GM20431 (cell line): Measurements from ENCODE around the gene RRP15.

Experiments
- in situ Hi-C: fragments of 300-500 bp; cut with MseI, MboI; formaldehyde crosslinking; loops from one replicate; pipeline ENCODE4 v1.15.0; 2020; ENCODE audit warnings: low sequenced_read_pairs; ENCODE audit not compliant: unreplicated experiment

RRP15 gene

DNA sequence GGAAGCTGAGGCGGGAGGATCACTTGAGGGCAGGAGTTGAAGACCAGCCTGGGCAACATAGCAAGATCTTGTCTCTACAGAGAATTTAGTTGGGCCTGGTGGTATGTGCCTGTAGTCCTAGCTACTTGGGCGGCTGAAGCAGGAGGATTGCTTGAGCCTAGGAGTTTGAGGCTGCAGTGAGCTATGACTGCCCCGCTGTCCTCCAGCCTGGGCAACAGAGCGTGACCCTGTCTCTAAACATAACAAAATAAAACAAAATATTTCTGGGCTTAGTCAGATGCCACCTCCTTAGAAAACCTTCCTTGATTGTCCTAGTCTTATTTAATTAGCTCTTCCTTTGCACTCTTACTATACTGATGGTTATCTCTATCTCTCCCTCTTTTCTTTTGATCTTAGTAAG is 68.6 kb downstream of the RRP15 start:
- in situ Hi-C loops = loop anchor here (25.0 kb wide), 1 partner anchor 159 kb away; no protein-coding TSS in a partner anchor

DNA sequence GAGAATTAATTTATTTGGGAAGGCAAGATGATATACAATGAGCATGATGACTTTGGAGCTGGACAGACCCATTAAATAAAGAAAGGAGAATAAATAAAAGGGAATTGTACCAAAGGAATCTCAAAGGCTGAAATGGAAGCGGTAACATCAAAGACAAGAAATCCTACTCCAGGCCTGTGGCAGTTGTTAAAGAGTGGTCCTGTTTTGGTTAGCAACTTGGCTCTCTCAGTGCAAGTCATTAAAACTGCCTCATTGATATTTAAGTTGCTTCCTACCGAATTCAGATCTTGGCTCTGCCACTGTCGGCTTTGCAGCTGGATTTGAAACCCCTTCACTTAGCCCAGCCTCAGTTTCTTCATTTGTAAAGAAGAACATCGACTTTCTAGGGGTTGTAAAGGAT is 70.2 kb downstream of the RRP15 start:
- in situ Hi-C loops = loop anchor here (25.0 kb wide), 1 partner anchor 157 kb away; no protein-coding TSS in a partner anchor

DNA sequence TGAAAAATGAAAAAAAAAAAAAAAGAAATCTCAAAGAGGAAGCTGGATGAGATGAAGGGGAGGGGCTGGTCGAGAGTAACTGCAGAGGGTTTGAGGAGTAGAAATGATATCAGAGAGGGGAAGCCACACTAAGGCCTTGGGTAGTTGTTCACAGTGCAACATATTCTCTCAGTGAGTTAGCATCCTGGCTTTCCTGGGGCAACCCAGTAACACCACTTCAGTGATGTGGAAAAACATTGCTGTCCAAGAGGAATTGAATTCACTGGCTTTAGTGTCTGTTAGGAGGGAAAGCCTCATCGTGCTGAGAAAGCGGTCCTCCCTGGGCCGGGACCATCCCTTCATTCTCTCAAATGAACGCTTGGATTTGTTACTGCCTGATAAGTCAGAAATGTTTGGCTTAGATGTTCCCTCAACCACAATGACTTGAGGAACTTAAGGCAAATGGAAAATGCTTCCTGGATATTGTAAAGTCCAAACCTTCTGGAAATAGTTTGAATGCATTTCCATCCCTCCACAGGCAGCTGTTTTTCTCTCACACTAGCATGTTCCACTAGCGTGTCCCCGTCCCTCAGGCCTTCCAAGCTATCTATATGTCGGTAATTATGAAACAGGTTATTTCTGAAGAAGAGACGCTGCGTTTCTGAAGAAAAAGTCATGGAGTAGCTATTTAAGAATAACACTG is 72.3 kb downstream of the RRP15 start:
- in situ Hi-C loops = loop anchor here (25.0 kb wide), 1 partner anchor 155 kb away; no protein-coding TSS in a partner anchor

DNA sequence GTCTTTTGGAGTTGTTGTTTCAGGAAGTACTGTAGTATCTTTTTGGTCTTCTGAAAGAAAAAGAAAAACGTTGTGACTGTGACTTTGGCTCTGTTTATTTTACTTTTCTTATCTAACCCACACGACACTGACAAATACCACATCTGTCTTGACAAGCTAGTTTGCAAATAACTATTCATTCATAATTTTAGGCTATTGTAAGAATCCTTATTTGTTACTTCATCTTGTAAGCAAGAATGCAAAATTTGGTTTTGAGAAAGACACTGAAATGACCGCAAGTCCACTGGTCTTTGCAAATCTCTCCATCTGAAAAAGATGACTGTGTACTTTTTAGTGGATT is 72.8 kb downstream of the RRP15 start:
- in situ Hi-C loops = loop anchor here (25.0 kb wide), 1 partner anchor 154 kb away; no protein-coding TSS in a partner anchor

DNA sequence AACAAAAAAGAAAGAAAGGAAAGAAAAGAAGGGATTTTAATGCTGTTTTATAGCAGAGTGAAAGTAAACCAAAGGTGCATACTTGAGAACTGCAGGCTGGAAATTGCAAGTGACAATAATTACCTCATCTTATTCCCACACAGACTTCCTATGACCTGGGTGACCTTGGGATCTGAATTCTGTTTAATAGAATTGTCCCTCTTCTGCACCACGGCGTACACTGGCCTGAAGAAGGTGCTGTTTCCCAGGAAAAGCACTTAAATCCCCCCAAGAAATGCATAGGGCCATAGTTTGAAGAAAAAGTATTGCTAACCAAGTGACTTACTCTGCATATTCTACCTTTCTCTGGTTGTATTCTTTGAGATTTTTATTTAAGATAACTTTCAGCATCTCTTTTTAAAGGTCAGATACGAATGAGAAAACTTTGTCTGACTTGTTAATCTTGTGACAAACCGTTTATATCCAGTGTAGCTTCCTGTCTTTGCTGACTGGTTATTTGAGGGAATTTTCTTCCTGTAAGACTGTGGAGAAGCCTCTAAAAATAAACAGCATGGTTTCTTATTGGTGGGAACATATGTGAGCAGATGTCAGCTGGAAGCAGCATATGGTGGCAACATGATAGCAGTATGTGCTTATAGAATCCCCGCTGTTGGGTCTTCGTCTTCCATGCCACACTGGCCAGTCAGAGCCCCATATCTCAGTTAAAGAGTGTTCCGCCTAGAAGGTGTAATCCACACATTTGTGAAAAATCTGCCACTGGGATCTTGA is 76.4 kb downstream of the RRP15 start:
- in situ Hi-C loops = loop anchor here (25.0 kb wide), 1 partner anchor 151 kb away; no protein-coding TSS in a partner anchor

DNA sequence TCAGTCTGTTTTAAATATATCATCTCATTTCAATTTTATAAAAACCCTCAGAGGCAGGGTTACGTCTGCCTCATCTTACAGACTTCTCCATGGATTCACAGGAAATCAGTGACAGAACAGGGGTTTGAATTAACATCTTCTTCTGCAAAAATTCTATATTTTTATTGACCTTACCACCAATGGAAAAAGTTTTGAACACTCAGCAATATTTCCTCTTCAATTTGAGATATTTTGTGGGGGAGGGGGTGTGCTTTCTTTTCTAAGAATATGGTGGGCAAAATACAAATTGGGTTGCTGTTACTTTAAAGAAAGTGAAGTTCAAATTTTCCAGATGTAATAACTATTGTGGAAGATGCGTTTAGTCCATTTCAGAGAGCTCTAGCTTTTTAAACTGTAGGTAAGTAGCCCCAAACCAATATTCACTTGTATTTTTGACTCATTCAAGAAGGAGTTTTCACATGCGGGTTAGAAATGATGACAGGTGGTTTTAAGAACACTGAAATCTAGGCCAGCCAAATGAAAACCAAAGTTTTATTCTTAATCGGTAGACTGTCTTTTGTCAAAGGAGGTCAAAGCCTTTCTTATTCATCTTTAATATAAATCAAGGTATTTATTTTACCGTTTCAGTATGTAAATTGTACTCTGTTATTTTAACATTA is 77.5 kb downstream of the RRP15 start:
- in situ Hi-C loops = loop anchor here (25.0 kb wide), 1 partner anchor 150 kb away; no protein-coding TSS in a partner anchor

DNA sequence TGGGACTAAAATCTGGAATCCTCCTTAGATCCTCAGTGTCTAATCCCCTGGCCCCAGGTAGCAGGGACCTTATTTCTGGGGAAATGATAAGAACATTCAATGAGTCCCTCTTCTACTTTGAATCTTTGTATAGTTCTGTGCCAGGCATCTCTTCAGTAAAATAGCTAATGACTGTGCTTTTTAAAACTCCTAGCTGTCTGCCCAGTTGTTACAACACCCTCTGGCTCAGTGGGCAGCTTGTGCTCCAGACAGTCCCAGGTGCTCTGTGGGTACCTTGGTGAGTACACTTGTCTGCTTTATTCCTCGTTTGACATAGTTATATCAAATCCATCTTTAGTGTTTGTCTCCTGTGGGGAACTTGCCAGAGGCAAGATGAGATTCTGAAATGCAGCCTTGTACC is 78.0 kb downstream of the RRP15 start:
- in situ Hi-C loops = loop anchor here (25.0 kb wide), 1 partner anchor 149 kb away; no protein-coding TSS in a partner anchor

DNA sequence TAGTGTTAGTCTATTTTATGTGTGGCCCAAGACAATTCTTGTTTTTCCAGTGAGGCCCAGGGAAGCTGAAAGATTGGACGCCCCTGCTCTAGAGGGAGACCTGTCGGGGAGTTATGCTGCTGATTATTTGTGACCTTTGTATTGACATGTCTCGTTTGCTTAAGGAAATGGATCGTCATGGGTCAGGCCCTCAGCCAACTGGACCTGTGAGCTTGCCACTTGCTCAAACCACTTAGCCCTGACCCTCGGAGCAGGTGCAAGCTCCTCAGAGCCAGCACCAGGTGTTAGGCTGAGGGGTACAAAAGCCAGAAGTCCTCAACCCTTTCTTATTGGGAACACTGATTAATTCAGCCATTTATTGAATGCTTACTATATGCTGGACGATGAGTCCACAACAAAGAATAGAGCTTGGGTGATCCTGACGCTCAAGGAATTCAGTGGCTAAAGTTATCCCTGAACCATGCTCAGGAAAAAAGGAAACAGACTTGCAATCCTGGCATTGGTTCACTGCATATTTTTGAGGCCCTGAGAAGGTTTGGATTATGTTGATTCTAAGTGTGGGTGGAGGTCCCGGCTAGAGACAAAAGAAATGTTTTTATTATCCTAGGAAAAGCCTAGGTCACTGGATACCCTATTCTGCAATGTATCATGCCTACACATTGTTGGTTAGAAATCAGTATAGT is 79.1 kb downstream of the RRP15 start:
- in situ Hi-C loops = loop anchor here (25.0 kb wide), 1 partner anchor 148 kb away; no protein-coding TSS in a partner anchor

DNA sequence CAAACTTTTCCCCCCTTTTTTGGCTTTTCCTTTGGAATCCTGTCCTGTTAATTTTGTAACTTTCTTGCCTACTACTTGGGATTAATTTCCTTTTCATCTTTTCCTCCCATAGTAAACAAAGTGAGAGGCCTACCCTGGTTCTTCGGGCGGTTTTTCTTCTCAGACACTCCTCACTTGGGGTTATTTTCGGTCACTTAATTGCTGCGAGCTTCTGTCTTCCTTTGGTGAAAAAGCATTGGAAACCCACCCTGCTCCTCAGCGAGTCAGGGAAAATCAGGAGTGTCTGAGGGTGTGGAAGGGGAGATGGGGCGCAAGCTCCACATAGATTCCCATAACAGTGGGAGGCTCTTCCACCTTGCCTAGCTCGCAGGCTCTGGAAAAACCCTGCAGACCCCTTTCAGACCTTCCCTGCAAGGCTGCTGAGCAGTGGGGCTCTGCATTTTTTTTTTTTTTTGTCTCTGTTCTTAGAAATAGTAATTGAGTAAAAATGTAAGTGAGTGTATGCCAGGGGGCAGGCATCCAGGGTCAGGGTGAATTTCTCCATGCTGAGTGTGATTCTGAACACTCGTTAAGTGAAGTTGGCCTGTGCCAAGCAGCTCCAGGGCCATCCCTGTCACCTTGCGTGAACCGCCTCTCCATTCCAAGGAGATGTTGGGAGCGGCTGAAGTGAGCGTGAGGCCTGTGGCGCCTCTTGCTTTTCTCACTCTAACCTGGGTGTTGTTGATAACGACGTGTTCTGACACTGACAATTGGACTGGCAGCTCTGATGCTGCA is 80.3 kb downstream of the RRP15 start:
- in situ Hi-C loops = loop anchor here (25.0 kb wide), 1 partner anchor 147 kb away; no protein-coding TSS in a partner anchor

DNA sequence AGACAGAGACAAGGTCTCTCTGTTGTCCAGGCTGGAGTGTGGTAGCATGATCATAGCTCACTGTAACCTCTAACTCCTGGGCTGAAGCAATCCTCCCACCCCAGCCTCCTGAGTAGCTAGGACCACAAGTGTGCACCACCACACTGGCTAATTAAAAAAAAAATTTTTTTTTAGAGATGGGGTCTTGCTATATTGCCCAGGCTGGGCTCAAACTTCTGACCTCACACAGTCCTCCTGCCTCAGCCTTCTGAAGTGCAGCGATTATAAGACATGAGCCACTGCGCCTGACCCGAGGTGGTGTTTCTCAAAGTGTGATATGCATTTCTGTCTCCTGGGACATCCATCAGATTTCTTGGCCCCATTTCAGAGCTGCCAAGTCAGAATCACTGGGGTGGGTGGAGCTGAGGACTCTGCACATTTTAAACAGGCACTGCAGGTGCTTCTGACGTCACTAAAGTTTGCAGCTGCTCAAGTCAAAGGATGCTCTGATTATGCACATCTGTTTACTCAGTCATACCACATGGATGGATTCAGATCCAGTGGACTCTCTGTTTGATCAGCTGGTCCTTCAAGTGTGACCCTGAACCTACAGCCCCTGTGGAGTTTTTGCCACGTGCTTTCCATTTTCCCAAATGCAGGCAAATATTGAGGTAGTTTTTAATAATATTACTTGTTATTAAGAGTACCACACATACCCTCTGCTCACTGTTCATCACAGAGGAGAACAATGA is 81.4 kb downstream of the RRP15 start:
- in situ Hi-C loops = loop anchor here (25.0 kb wide), 1 partner anchor 146 kb away; no protein-coding TSS in a partner anchor

DNA sequence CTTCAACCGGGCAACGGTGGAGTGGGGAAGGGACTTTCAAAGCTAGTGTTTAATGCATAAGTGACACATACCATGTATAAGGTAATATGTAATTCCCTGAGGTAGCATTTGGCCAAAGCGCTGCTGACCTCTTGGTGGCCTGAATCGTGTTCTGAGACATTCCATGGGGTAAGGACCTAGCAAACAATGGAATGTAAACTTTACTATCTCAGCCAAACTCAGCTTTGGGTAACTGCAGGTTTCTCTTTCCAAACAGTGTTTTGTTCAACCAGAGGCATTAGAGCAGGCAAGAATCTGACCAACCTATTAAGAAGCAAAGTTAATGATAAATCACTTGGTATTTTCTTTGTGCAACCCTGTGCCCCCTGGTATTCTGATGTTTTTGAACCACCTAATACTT is 82.0 kb downstream of the RRP15 start:
- in situ Hi-C loops = loop anchor here (25.0 kb wide), 1 partner anchor 145 kb away; no protein-coding TSS in a partner anchor

DNA sequence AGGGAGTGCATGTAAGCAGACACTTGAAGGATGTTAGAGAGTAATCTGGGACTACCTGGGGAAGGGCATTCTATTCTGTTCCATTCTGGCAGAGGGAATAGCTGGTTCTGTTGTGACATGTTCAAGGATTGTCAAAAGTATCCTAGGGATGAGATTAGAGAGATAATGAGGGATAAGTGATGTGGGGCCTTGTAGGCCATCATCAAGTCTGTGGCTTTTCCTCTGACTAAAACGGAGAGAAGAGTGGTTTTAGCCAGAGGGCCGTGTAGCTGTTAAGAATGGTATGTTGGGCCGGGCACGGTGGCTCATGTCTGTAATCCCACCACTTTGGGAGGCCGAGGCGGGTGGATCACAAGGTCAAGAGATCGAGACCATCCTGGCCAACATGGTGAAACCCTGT is 83.6 kb downstream of the RRP15 start:
- in situ Hi-C loops = loop anchor here (25.0 kb wide), 1 partner anchor 144 kb away; no protein-coding TSS in a partner anchor

DNA sequence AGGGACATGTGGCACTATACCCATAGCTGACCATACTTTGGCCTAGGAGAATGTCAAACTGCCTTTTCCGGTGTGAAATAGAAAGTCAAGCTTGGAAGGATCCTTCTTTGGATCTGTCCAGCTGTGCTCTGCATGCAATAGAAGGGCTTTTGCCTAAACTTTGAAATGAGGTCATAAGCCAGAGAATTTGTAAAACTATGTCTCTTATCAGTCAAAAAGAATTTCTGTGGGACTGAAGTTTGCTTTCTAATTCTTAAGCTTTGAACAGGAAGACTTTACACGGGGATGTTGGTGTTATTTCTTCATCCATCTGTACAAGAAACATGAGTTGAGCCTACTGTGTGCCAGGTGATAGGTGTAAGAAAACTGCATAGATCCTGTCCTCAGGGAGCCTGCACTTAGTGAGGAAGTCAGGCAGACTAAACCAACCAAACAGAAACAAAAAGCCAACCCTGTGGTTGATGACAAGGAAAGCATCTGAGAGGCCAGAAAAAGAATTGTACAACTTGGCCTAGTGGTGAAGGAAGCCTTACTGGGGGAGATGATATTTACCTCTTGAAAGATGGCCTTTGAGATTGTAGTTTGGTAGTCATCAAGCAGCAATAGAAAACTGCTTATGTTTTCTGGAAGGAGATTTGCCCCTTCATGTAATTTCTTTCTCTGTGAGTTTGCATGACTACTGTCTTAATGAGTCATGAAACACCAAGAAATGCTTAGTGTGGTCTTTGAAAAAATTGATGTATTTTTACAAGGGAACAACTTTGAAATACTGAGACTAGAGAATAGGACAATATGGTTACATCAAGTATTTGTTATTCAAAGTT is 84.8 kb downstream of the RRP15 start:
- in situ Hi-C loops = loop anchor here (25.0 kb wide), 1 partner anchor 142 kb away; no protein-coding TSS in a partner anchor

DNA sequence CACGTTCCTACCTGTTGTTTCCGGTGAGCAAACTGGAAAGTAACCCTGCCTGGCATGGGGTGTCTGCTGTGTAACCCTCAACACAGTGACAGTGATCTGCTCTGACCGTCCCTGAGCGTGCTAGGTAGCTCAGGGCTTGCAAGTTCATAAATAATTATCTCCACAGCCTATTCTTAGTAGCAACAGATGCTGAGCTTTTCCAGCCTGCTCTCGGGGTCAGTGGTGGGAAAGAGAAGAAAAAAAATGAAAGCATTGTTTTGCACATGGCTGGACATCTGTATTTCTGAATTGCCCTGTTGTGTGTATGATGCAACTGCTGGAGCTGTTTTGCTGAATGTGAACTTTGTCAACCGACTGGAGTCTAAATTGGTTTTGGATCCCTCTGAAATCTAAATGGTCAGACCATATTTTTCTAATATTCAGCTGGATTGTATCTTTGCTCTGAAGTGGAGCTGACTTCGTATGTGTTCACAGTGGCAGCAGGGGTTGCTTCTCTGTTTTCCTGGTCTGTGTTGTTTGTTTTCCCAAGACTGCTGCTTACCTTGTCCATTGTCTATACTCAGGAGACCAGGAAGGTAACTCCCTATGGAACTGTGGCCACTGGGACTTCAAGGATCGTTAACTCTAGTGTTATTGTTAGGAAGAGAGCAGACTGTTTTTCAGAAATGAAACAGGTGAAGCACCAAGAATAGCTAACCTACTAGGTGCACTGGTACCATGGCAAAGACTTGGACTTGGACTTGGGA is 87.0 kb downstream of the RRP15 start:
- in situ Hi-C loops = loop anchor here (25.0 kb wide), 1 partner anchor 140 kb away; no protein-coding TSS in a partner anchor

DNA sequence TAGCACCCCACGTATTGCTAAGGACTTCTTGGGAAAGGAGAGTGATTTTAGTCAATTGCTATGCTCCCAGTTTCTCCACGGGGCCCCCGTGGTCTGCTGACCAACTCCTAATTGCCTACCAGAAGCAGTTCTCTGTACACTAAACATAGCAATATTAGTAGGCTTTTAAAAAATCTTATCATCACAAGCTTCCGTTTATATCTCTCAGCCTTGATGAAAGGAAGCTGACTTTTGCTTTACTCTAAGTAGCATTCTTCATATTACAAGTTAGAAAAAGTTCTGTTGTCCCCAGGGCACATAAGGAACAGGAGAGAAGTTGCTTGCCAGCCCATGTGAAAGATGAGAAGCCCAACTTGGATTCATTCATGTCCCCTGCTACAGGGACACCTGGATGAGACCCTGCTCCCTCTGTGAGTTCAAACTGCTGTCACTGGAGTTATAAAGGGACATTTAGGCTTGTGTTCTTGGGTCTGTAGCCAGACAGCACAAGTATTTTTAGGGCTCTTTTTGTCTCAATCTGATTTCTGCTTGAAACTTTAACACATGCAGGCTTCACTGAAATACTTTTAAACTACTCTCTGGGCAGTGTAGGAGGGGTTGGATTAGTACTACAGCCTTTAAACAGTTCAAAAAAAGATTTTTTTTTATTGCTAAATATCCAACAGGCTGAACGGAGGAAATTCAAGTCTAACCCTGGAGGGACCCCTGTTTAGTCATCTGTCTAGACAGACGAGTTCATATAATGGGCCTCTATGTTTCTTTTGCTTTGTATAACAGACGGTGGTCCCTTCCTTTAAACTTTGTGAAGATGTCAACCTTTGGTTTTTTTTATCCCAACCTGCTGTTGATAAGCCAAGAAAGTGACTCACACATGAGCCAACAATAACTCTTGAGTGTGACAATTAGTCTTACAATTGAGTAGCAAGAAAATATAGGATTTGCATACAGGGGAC is 89.6 kb downstream of the RRP15 start:
- in situ Hi-C loops = loop anchor here (25.0 kb wide), 1 partner anchor 138 kb away; no protein-coding TSS in a partner anchor

DNA sequence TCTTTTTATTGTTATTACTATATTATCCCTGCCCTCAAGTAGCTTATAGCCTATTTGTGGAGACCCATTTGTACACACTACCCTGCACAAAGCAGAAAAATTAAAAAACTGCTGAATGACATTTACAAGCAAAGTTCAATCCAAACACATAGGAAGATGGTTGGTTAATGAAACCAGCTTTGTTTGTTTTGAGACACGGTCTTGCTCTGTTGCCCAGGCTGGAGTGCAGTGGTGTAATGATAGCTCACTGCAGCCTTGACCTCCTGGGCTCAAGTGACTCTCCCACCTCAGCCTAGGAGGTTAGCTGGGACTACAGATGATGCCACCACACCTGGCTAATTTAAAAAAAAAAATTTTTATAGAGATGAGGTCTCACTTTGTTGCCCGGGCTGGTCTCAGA is 91.6 kb downstream of the RRP15 start:
- in situ Hi-C loops = no loop called here
